OCI-LY1 (cell line): ENCODE data around the gene TBX5.

ENCODE experiments used
- H2AFZ ChIP-seq: fragments of 200-600 bp; sonication (generic), shearing (Covaris generic); 2 replicates; pipeline ENCODE4 v1.6.0; 2014; ENCODE audit warnings: antibody characterized with exemption, mild to moderate bottlenecking, low read length
- H3F3A ChIP-seq: fragments of 200-600 bp; sonication (generic), shearing (Covaris generic); 2 replicates; pipeline ENCODE4 v1.6.0; 2014; ENCODE audit warnings: mild to moderate bottlenecking, antibody characterized with exemption, low read length, moderate library complexity; ENCODE audit not compliant: insufficient read depth
- H3K27ac ChIP-seq: fragments of 200-600 bp; sonication (generic); 2 replicates; pipeline ENCODE4 v1.5.1; 2014; ENCODE audit warnings: low read length, mixed run types, mild to moderate bottlenecking, low read depth; ENCODE audit not compliant: poor library complexity, severe bottlenecking
- H3K27me3 ChIP-seq: fragments of 200-600 bp; sonication (generic); 2 replicates; pipeline ENCODE4 v1.6.0; 2014; ENCODE audit warnings: antibody characterized with exemption, mild to moderate bottlenecking, low read length, moderate library complexity; ENCODE audit not compliant: insufficient read depth
- H3K36me3 ChIP-seq: fragments of 200-600 bp; sonication (generic); 2 replicates; pipeline ENCODE4 v1.6.1; 2014; ENCODE audit warnings: mild to moderate bottlenecking, antibody characterized with exemption, low read length, moderate library complexity, mixed read lengths; ENCODE audit not compliant: insufficient read depth
- H3K4me1 ChIP-seq: fragments of 200-600 bp; sonication (generic); 2 replicates; pipeline ENCODE4 v1.5.1; 2014; ENCODE audit warnings: mild to moderate bottlenecking, low read length, moderate library complexity; ENCODE audit not compliant: insufficient read depth, severe bottlenecking
- H3K4me2 ChIP-seq: fragments of 200-600 bp; sonication (generic), shearing (Covaris generic); 2 replicates; pipeline ENCODE4 v1.6.1; 2014; ENCODE audit warnings: low read length
- H3K4me3 ChIP-seq: fragments of 200-600 bp; sonication (generic); 2 replicates; pipeline ENCODE4 v1.5.1; 2014; ENCODE audit warnings: low read length, low read depth, mild to moderate bottlenecking, mixed read lengths; ENCODE audit not compliant: poor library complexity, severe bottlenecking
- H3K79me2 ChIP-seq: fragments of 200-600 bp; shearing (Covaris generic); 2 replicates; pipeline ENCODE4 v1.6.1; 2016; ENCODE audit warnings: mixed run types, low read length, mixed read lengths; ENCODE audit not compliant: insufficient read depth
- H3K9ac ChIP-seq: fragments of 200-600 bp; sonication (generic), shearing (Covaris generic); 2 replicates; pipeline ENCODE4 v1.6.1; 2014; ENCODE audit warnings: mild to moderate bottlenecking, low read length, mixed read lengths
- H3K9me2 ChIP-seq: fragments of 200-600 bp; sonication (generic), shearing (Covaris generic); 2 replicates; pipeline ENCODE4 v1.6.1; 2014; ENCODE audit warnings: low read depth, mild to moderate bottlenecking, low read length, mixed read lengths
- H3K9me3 ChIP-seq: fragments of 200-600 bp; shearing (Covaris generic); 2 replicates; pipeline ENCODE4 v1.6.1; 2014; ENCODE audit warnings: low read length, mixed read lengths
- H4K20me1 ChIP-seq: fragments of 200-600 bp; sonication (generic), shearing (Covaris generic); 2 replicates; pipeline ENCODE4 v1.6.0; 2016; ENCODE audit warnings: mild to moderate bottlenecking, low read length; ENCODE audit not compliant: insufficient read depth
- EZH2 ChIP-seq: fragments of 200-600 bp; sonication (generic), shearing (Covaris generic); IDR thresholded peaks from 2 replicates; pipeline ENCODE4 v1.8.0; 2017; ENCODE audit warnings: borderline replicate concordance, mixed run types, mild to moderate bottlenecking, antibody characterized with exemption, low read length, moderate library complexity, mixed read lengths
- TF ChIP-seq, protein P1 (sequence below): fragments of 200-600 bp; sonication (generic), shearing (Covaris generic); IDR thresholded peaks from 2 replicates; pipeline ENCODE4 v1.5.1; 2017; ENCODE audit warnings: mild to moderate bottlenecking, antibody characterized with exemption, low read length, moderate library complexity, mixed read lengths

The TBX5 gene

DNA sequence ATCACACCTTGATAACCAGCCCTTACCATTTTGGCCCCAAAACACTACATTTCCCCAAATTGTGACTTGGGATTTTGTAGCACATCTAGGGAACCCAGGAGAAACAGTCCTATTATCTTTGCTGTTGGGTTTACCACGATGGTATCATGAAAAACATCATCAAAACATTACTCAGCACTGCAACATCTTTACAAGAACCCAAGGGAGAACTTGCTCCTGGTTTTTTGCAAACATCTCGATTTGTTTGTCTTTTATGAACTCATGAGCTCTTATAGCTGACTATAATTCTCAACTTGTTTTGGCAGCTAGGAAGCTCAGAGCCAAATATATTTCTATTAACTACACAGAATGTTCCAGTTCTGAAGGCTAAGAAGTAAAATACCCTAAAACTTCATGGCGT lies 65.7 kb downstream of the TBX5 start:
- Histone ChIP-seq H2AFZ (no peak overlapping the region), H3K9me2 (no peaks in the 10 kb centered on the region), H3K79me2 (no peaks in the 10 kb centered on the region), H4K20me1 (no peaks in the 10 kb centered on the region), H3K27me3 (no peaks in the 10 kb centered on the region), H3K36me3 (no peaks in the 10 kb centered on the region), H3K4me1 (no peaks in the 10 kb centered on the region), H3K9me3 (no peaks in the 10 kb centered on the region), H3F3A (no peaks in the 10 kb centered on the region), H3K9ac (no peak overlapping the region), H3K27ac (no peak overlapping the region), H3K4me3 (no peak overlapping the region), H3K4me2 (no peak overlapping the region)
- no peak for TF ChIP-seq EZH2
- TF ChIP-seq, protein P1, sequence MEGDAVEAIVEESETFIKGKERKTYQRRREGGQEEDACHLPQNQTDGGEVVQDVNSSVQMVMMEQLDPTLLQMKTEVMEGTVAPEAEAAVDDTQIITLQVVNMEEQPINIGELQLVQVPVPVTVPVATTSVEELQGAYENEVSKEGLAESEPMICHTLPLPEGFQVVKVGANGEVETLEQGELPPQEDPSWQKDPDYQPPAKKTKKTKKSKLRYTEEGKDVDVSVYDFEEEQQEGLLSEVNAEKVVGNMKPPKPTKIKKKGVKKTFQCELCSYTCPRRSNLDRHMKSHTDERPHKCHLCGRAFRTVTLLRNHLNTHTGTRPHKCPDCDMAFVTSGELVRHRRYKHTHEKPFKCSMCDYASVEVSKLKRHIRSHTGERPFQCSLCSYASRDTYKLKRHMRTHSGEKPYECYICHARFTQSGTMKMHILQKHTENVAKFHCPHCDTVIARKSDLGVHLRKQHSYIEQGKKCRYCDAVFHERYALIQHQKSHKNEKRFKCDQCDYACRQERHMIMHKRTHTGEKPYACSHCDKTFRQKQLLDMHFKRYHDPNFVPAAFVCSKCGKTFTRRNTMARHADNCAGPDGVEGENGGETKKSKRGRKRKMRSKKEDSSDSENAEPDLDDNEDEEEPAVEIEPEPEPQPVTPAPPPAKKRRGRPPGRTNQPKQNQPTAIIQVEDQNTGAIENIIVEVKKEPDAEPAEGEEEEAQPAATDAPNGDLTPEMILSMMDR, result no peak

DNA sequence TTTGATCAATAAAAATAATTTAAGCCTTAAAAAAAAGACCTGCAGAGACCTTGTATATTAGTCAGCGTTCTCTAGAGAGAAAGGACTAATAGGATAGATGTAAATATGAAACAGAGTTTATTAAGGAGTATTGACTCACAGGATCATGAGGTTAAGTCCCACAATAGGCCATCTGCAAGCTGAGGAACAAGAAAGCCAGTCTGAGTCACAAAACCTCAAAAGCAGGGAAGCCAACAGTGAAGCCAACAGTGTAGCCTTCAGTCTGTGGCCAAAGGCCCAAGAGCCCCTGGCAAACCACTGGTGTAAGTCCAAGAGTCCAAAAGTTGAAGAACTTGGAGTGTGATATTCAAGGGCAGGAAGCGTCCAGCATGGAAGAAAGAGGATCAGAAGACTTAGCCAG lies 66.3 kb downstream of the TBX5 start:
- Histone ChIP-seq H3K27me3 (no peaks in the 10 kb centered on the region), H3F3A (no peaks in the 10 kb centered on the region), H3K4me2 (no peak overlapping the region), H2AFZ (no peak overlapping the region), H3K9me2 (no peaks in the 10 kb centered on the region), H3K27ac (no peak overlapping the region), H3K9ac (no peak overlapping the region), H3K79me2 (no peaks in the 10 kb centered on the region), H3K36me3 (no peaks in the 10 kb centered on the region), H3K4me3 (no peak overlapping the region), H3K9me3 (no peaks in the 10 kb centered on the region), H4K20me1 (no peaks in the 10 kb centered on the region), H3K4me1 (no peaks in the 10 kb centered on the region)
- TF ChIP-seq EZH2, result no peak
- TF ChIP-seq, protein P1, result no peak

DNA sequence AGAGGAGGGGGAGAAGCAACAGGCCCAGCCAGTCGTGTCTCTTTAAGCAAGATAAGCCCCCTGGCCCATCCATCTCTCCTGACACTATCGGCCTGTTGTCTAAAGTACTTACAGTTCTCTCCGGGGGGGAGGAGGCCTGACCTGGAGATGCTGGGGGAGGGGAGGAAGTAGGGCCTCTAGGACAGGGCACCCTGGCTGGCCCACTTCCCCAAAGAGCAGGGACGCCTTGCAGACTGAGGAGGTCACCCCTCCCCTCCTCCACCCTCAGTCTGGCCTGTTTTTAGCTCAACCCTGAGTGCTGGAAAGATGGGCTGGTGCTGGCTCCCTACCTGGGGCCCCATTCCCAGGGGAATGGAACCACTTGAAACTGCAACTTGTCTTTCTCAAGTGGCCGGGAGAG lies 70.3 kb downstream of the TBX5 start:
- H3K4me3 ChIP-seq, result no peak overlapping the region
- no peaks in the 10 kb centered on the region for H3K79me2 ChIP-seq
- no peaks in the 10 kb centered on the region for H3K9me3 ChIP-seq
- H3K4me1 ChIP-seq, result no peaks in the 10 kb centered on the region
- H3K27me3 ChIP-seq, result no peaks in the 10 kb centered on the region
- H3K27ac ChIP-seq, result no peak overlapping the region
- no peak overlapping the region for H2AFZ ChIP-seq
- H3K9me2 ChIP-seq, result no peaks in the 10 kb centered on the region
- H3K36me3 ChIP-seq, result no peaks in the 10 kb centered on the region
- H3K4me2 ChIP-seq, result no peak overlapping the region
- H3F3A ChIP-seq, result no peaks in the 10 kb centered on the region
- no peak overlapping the region for H3K9ac ChIP-seq
- no peaks in the 10 kb centered on the region for H4K20me1 ChIP-seq
- no peak for TF ChIP-seq EZH2
- TF ChIP-seq, protein P1, result no peak
